Gastrocnemius medialis (tissue), 4 donors: Measurements from ENCODE around the gene MYT1.

Source experiments
- CTCF ChIP-seq, 5 experiments: fragments of 450-650 bp in 3 of 5; fragments of 200-600 bp in 2 of 5; sonication (generic) in 2 of 5; IDR thresholded peaks in 4 of 5; conservative IDR thresholded peaks in 1 of 5; 1 replicate in 4 of 5; 2 replicates in 1 of 5; pipeline ENCODE4 v1.5.1; 2016 to 2019; ENCODE audit warnings: antibody characterized with exemption in 5 of 5, mild to moderate bottlenecking in 3 of 5, moderate library complexity in 3 of 5
- POLR2A ChIP-seq, 2 donors: fragments of 450-650 bp; IDR thresholded peaks; one replicate each; pipeline ENCODE4 v1.6.1; 2017; ENCODE audit warnings: antibody characterized with exemption in 2 of 2, mild to moderate bottlenecking in 2 of 2, moderate library complexity in 2 of 2

- no peak for TF ChIP-seq CTCF (IDR thresholded peaks at IDR 0.05 in 4 of 5, conservative IDR thresholded peaks at IDR 0.05 in 1 of 5)
- TF ChIP-seq POLR2A (IDR thresholded peaks at IDR 0.05), result no peak
Measured at GRCh38 chr20:64236137-64237088, 72.2 kb downstream of the MYT1 start.
